GM19239 (cell line): ENCODE measurements around the gene SLC5A1.
"Not testable (repeated sequence)": the region's sequence is repeated elsewhere in the genome, so short reads cannot be mapped to it uniquely, and the experiment has no call there.

ENCODE experiments used
- DNase-seq: peaks from one replicate; pipeline ENCODE4 v3.0.0; 2011; ENCODE audit warnings: low spot score; ENCODE audit not compliant: insufficient read length
- FAIRE-seq: peaks from 2 replicates; lab custom pipeline; 2011; peaks lifted over from hg19 to GRCh38; lab: Jason Lieb, UNC

SLC5A1 gene

DNA sequence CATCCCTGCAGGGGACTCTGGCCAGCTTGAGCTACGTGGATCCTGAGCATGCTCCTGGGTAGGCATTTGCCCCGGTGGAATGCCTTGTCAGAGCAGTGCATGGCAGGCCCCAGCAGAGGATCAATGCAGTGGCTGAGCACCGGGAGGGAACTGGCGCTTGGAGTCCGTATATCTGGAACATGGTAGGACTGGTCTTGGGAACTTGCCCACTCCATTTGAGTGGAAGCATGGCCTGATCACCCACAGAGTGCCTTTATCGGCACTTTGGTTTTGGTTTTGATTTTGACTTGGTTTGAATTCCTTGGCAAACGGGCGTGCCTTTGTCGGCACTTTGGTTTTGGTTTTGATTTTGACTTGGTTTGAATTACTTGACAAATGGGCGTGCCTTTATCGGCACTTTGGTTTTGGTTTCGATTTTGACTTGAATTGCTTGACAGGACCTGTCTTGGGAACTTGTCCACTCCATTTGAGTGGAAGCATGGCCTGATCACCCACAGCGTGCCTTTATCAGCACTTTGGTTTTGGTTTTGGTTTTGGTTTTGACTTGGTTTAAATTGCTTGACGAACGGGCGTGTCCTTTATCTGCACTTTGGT, 94.8 kb downstream of the SLC5A1 start:
- peak; percentile 39 for DNase-seq
- peak; percentile 85 for FAIRE-seq

DNA sequence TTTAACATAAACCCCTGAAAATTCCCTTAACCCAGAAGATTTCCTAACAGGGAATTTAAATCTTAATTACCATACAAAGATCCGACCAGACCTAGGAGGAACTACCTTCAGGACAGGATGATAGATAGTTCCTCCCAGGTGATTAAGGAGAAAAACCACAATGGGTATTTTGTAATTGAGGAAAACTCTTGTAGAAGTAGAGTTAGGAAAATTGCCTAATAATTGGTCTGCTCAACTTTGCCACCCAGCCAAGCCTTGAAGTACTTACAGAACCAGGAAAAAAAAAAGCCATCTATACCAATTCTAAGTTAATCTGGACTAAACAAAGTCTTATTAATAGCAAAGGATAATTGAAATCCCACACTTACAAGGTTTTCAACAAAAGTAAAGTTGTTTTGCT, 95.5 kb downstream of the SLC5A1 start:
- DNase-seq = not testable (repeated sequence)
- peak; percentile 26 for FAIRE-seq

DNA sequence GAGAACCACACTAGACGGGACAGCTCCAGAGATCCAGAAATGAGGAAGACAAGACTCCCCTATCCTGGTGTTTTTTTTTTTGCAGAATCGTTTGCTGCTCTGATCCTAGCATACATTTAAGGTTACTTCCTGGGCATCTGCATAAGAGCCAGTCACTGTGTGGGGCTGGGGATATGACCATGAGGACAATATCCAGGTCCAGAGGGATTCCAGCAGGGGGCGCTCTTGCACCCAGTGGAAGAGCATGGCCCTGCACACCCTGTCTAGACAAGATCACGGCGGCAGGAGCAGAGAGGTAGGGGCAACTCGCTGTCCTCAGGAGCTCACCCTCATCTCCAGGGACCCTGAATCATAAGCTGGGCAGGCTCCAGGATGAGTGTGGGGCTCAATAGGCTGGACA, 97.6 kb downstream of the SLC5A1 start:
- peak; percentile 98 for FAIRE-seq

DNA sequence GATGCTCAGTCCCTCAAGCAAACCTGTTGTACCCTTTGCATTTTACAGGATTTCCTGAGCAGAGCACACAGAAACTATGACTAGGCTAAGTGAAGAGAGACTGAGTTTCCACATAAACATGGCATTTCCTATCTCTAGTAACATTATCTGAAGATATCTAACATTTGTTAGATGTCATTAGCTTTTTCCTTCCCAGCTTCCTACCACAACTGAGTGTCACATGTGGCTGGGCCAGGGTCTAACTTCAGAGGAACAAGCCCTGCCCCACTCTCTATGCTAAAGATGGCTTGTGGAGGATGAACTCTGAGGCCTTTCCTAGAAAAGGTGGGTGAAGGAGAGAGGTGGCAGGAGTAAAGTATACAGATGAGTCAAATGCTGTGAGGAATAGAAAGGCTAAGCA, 99.5 kb downstream of the SLC5A1 start:
- DNase-seq = no peak
- FAIRE-seq = no peak

More for the DNA sequence above, 97.6 kb downstream of the SLC5A1 start:
- DNase-seq = not testable (repeated sequence)

DNA sequence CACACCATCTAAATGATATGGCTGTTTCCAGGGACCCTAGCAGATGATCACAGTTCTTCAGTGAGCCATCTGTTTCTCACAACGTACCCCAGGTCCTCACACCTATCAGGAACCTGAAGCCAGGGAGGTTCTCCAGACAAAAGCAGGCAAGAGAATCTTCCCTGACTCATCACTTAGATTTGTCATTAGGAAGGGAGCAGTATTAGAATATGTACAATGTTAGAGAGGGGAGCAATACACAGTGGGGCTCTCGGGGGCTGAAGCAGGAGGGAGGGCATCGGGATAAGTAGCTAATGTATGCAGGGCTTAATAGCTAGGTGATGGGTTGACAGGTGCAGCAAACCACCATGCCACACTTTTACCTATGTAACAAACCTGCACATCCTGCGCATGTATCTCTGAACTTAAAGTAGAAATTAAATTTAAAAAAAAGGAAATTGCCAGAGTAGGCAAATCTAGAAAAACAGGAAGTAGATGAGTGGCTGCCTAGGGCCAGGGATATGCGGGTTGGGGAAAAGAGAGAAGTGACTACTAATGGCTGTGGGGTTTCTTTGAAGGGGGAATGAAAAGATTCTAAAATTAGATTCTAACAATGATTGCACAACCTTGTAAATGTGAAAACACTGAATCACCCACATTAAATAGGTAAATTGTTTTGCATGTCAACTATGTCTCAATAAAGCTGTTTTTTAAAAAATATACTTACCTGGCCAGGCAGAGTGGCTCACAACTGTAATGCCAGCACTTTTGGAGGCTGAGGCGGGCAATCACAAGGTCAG, 101.6 kb downstream of the SLC5A1 start:
- DNase-seq (no peak), FAIRE-seq (no peak)

DNA sequence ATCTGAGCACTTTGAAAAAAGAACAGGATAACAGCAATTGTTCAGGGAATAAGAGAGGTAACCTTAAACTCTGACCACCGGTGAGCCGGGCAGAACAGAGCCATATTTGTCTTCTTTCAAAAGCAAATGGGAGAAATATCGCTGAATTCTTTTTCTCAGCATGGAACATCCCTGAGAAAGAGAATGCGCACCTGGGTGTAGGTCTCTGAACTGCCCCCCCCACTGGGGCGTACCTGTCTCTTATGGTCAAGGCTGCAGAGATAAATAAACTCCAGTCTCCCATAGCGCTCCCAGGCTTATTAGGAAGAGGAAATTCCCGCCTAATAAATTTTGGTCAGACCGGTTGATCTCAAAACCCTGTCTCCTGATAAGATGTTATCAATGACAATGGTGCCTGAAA, 104.1 kb downstream of the SLC5A1 start:
- not testable (repeated sequence) for DNase-seq, FAIRE-seq

DNA sequence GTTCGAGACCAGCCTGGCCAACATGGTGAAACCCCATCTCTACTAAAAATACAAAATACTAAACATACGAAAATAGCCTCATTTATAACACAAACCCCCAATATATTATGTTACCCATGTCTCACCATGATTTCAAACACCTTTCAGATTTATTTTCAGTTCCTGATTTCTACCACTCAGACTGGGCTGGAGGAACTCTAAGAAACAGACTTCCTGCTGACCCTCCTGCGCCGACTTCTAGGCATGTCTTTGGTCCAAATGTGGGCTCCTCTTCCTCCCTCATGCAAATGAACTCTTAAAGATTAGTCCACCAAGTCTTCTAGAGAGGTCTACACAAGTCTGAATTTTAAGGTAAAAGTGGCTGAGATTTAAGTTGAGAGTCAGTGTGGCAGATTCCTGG, 105.3 kb downstream of the SLC5A1 start:
- FAIRE-seq = peak; percentile 74

DNA sequence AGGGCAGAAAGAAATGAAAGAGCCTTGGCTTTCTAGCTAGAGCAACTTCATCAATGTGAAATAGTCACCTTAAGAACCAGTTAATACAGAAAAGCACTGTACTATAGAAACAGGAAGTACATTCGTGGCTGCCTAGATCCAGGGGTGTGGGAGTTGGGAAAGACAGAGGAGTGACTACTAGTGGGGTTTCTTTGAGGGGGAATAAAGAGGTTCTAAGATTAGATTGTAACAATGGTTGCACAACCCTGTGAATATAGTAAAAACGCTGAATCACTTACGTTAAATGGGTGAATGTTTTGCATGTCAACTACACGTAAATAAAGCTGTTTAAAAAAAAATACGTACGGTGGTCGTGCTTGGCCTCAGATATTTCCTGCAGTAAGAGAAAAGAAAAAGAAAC, 107.6 kb downstream of the SLC5A1 start:
- DNase-seq, FAIRE-seq: not testable (repeated sequence)

More for the DNA sequence above, 105.3 kb downstream of the SLC5A1 start:
- DNase-seq = not testable (repeated sequence)

DNA sequence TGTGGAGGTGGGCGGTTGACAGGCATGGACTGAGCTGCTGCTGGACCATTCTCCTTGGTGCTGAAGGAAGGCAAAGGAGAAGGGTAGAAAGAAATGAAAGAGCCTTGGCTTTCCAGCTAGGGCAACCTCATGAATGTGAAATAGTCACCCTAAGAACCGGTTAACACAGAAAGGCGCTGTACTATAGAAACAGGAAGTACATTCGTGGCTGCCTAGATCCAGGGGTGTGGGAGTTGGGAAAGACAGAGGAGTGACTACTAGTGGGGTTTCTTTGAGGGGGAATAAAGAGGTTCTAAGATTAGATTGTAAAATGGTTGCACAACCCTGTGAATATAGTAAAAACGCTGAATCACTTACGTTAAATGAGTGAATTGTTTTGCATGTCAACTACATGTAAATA, 108.6 kb downstream of the SLC5A1 start:
- FAIRE-seq, DNase-seq: not testable (repeated sequence)

DNA sequence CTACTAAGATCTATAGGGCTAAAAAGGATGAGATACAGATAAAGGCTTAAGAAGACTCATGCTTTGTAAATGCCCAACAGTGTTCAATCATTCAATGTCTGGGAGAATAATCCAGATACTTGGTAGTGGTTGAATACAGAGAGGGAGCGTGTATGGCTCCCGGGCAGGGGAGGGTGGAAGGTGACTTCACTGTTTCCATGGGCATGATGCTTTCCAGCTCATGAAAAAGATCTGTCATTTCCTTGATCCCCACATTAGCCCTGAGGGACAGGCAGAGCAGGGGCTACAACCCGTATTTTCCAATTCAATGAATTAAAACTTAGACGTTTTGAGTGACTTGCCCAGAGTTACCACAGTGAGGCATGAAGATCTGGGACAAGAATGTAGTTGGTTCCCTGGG, 111.7 kb downstream of the SLC5A1 start:
- not testable (repeated sequence) for FAIRE-seq, DNase-seq

DNA sequence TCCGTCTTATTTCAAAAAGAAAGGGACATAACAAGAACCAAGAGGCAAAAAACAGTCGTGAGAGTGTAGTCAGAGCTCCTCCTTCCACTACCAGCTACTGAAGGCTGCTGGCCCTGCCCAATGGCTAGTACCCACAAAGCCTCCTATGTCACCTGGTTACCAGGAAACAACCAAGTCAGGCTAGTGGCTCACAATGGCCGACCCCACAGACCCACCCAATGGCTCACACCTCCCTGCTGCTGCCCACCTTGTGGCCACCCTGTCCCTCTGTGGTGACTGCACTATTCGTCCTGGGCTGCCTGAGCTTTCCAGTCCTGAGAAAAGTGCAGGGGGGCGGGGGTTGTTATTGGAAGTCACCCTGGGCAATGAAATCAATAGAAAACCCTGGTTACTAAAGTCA, 114.6 kb downstream of the SLC5A1 start:
- DNase-seq, FAIRE-seq: not testable (repeated sequence)

DNA sequence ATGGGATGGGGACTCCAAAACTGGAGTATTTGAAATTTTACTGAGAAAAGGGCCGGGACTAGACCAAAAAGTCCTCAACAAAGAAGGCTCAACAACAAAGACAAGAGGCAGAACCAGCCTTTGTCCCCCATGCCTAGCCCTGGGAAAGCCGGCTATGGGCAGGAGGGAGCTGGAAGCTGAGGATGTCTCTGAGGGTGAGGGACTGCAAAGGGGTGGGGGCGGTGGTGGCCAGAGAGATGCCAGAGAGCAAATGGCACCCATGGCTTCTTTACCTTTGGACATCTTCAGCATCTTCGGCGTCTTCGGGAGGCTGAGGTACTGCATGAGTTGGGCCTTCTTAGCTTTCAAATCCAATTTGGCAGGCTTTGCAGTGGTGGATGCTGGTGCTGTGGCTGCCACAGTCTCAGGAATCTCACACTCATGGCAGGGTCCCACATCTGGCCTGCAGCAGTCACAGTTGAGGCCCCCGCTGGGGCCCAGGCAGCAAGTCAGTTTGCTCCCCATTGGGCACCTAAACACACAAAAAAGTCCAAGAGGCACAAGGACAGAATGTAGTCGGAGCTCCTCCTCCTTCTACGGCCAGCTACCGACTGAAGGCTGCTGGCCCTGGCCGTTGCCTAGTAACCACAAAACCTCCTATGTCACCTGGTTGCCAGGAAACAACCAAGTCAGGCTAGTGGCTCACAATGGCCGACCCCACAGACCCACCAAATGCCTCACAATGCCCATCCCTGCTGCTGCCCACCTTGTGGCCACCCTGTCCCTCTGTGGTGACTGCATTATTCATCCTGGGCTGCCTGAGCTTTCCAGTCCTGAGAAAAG, 115.9 kb downstream of the SLC5A1 start, which contains the start of gene C22orf42:
Gene C22orf42, minus strand, starts transcription at position 592 of the 822 bp plus-strand sequence. Its CDS starts 88 bp downstream, at position 504.
- no peak for DNase-seq

DNA sequence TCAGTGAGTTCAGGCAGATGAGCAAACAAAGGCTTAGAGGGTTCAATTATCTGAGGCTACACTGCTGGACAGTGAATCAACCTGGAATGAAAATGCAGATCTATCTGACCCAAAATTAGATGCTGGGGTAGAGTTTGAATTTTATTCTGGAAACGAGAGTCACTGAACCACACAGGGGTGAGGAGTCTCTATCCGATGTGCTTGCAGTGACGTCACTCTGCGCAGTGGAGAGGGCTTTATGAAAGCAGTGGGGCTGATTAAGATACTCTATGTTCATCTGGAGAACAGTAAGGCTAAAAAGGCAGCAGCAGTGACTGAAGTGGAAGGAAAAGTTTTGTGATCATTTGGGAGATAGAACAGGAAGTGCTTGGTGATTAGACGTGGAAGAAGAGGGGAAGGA, 117.3 kb downstream of the SLC5A1 start:
- not testable (repeated sequence) for FAIRE-seq, DNase-seq

More for the DNA sequence above, 115.9 kb downstream of the SLC5A1 start, which contains the start of gene C22orf42:
- no peak for FAIRE-seq
